Peyer's patch (tissue), 4 donors: ENCODE results near the gene PLIN4.

Source experiments
- POLR2A ChIP-seq, 2 donors: fragments of 450-650 bp; IDR thresholded peaks; one replicate each; pipeline ENCODE4 v1.5.1; 2017; ENCODE audit warnings: antibody characterized with exemption in 2 of 2, mild to moderate bottlenecking in 2 of 2, moderate library complexity in 2 of 2
- TF ChIP-seq, protein P1 (sequence below), 6 experiments: fragments of 450-650 bp in 4 of 6; fragments of 200-600 bp in 2 of 6; sonication (generic) in 1 of 6; IDR thresholded peaks; one replicate each; pipeline ENCODE4 v1.5.1; 2017 to 2019; ENCODE audit warnings: antibody characterized with exemption in 6 of 6, mild to moderate bottlenecking in 3 of 6, moderate library complexity in 1 of 6

DNA sequence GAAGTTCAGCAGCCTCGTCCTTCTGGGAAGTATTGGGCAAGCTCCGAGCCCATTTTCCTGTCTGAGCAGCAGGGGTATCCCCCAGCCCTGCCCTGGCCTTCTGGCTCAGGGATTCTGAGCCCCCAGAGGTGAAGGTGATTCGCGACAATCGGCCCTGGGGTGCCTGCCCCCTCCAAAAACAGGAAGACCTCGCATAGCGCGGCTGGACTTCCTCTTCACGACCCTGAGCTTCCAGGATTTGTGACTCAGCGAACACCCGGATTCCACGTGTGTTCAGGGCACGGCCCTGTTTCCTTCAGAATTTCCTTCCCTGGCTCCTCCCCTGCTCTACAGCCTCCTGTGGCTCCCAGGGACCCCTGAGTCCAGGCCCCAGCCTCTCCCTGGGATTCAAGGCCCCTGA is 41.3 kb upstream of the PLIN4 start, which contains the start of gene SEMA6B:
- no peak for TF ChIP-seq POLR2A (IDR thresholded peaks at IDR 0.05)
- TF ChIP-seq, protein P1, sequence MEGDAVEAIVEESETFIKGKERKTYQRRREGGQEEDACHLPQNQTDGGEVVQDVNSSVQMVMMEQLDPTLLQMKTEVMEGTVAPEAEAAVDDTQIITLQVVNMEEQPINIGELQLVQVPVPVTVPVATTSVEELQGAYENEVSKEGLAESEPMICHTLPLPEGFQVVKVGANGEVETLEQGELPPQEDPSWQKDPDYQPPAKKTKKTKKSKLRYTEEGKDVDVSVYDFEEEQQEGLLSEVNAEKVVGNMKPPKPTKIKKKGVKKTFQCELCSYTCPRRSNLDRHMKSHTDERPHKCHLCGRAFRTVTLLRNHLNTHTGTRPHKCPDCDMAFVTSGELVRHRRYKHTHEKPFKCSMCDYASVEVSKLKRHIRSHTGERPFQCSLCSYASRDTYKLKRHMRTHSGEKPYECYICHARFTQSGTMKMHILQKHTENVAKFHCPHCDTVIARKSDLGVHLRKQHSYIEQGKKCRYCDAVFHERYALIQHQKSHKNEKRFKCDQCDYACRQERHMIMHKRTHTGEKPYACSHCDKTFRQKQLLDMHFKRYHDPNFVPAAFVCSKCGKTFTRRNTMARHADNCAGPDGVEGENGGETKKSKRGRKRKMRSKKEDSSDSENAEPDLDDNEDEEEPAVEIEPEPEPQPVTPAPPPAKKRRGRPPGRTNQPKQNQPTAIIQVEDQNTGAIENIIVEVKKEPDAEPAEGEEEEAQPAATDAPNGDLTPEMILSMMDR (IDR thresholded peaks at IDR 0.05) = no peak
